ENCODE results near the gene HDAC4. TPM values are rescaled to one million over a fixed set of nuclear protein-coding genes. Genes with fewer than 3 reads are reported as not detected.

The HDAC4 gene
- total RNA-seq, 1 experiment from 2014 or later, result 47.6 TPM

DNA sequence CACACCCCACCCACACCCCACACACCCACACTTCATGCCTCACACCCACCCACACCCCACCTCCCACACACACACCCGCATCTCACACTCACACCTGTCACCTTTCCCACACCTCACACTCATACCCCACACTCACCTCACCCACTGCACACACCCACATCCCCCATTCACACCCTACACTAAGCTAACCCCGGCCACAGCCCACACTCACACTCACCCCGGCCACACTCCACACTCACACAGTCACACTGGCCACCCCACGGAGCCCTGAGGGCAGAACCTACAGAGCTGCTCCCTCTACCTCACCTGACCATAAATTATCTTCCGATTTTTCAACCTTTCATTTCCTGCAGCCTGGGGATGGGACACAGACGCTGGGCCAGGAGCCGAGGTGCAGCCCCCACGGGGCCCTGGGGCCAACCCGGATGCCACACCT, 241.3 kb downstream of the HDAC4 start:
- intact Hi-C loops (cut with micrococcal nuclease), result no loop called here
- ChIA-PET POLR2A (no interaction called here), RAD21 (ENCODE audit: low non-redundant PET in 1 of 2, low total read pairs in 2 of 2, uncharacterized antibody in 2 of 2, unreplicated experiment in 2 of 2) (no interaction called here), CTCF (interaction anchor here (1.0 kb wide), 1 partner anchor 15 kb away, joined by 4 read pairs; no protein-coding TSS in a partner anchor)
- H3K9ac ChIP-seq (ENCODE audit: low read length), result no peak overlapping the region
- no peaks in the 10 kb centered on the region for H3K27me3 ChIP-seq (ENCODE audit: insufficient read depth, low read length)
- no peak overlapping the region for H3K4me3 ChIP-seq (replicated peaks in 1 of 2; ENCODE audit: low read depth in 1 of 2, low read length in 2 of 2)
- ATAC-seq, result no peak
- H3K9me2 ChIP-seq (ENCODE audit: insufficient read depth), result no peaks in the 10 kb centered on the region
- H3K9me3 ChIP-seq (ENCODE audit: control insufficient read depth in 1 of 2, insufficient read depth in 1 of 2, low read depth in 1 of 2, low read length in 2 of 2), result no peaks in the 10 kb centered on the region
- peaks cover 0 to 4% of the 10 kb centered on the region in 2 experiments; a peak in 1 of 4 replicates for H3K36me3 ChIP-seq (ENCODE audit: control insufficient read depth in 1 of 2, insufficient read depth in 2 of 2, low read length in 2 of 2)
- peaks cover 0 to 15% of the 10 kb centered on the region in 2 experiments; a peak in 1 of 4 replicates for H3K4me1 ChIP-seq (ENCODE audit: control insufficient read depth in 1 of 2, insufficient read depth in 2 of 2, low read length in 2 of 2)
- H4K20me1 ChIP-seq (ENCODE audit: insufficient read depth), result no peaks in the 10 kb centered on the region
- no peak overlapping the region for H2AFZ ChIP-seq (ENCODE audit: low read depth, low read length, poor library complexity, severe bottlenecking)
- no peak for TF ChIP-seq POLR2A (IDR thresholded peaks at IDR 0.05; ENCODE audit: borderline replicate concordance, extremely low read depth, insufficient read depth, insufficient read length)
- no peak for TF ChIP-seq EZH2phosphoT487 (IDR thresholded peaks at IDR 0.05; ENCODE audit: borderline replicate concordance)
- no peak for TF ChIP-seq SRF (IDR thresholded peaks at IDR 0.05; ENCODE audit: low read depth)
- TF ChIP-seq ZFX (IDR thresholded peaks at IDR 0.05), result no peak
- no peak for TF ChIP-seq ATF3 (IDR thresholded peaks at IDR 0.05)
- no peak for TF ChIP-seq TCF7L2 (IDR thresholded peaks at IDR 0.05; ENCODE audit: borderline replicate concordance, extremely low read depth, insufficient read depth, insufficient read length)
- TF ChIP-seq, protein P1, sequence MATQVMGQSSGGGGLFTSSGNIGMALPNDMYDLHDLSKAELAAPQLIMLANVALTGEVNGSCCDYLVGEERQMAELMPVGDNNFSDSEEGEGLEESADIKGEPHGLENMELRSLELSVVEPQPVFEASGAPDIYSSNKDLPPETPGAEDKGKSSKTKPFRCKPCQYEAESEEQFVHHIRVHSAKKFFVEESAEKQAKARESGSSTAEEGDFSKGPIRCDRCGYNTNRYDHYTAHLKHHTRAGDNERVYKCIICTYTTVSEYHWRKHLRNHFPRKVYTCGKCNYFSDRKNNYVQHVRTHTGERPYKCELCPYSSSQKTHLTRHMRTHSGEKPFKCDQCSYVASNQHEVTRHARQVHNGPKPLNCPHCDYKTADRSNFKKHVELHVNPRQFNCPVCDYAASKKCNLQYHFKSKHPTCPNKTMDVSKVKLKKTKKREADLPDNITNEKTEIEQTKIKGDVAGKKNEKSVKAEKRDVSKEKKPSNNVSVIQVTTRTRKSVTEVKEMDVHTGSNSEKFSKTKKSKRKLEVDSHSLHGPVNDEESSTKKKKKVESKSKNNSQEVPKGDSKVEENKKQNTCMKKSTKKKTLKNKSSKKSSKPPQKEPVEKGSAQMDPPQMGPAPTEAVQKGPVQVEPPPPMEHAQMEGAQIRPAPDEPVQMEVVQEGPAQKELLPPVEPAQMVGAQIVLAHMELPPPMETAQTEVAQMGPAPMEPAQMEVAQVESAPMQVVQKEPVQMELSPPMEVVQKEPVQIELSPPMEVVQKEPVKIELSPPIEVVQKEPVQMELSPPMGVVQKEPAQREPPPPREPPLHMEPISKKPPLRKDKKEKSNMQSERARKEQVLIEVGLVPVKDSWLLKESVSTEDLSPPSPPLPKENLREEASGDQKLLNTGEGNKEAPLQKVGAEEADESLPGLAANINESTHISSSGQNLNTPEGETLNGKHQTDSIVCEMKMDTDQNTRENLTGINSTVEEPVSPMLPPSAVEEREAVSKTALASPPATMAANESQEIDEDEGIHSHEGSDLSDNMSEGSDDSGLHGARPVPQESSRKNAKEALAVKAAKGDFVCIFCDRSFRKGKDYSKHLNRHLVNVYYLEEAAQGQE (IDR thresholded peaks at IDR 0.05; ENCODE audit: low read depth), result no peak
- no peak for TF ChIP-seq RAD21 (IDR thresholded peaks at IDR 0.05; ENCODE audit: low read depth)
- TF ChIP-seq MAX (IDR thresholded peaks at IDR 0.05), result no peak
- no peak for TF ChIP-seq JUND (IDR thresholded peaks at IDR 0.05)
- no peak for TF ChIP-seq FOSL1 (IDR thresholded peaks at IDR 0.05; ENCODE audit: low read depth)
- TF ChIP-seq, protein P2, sequence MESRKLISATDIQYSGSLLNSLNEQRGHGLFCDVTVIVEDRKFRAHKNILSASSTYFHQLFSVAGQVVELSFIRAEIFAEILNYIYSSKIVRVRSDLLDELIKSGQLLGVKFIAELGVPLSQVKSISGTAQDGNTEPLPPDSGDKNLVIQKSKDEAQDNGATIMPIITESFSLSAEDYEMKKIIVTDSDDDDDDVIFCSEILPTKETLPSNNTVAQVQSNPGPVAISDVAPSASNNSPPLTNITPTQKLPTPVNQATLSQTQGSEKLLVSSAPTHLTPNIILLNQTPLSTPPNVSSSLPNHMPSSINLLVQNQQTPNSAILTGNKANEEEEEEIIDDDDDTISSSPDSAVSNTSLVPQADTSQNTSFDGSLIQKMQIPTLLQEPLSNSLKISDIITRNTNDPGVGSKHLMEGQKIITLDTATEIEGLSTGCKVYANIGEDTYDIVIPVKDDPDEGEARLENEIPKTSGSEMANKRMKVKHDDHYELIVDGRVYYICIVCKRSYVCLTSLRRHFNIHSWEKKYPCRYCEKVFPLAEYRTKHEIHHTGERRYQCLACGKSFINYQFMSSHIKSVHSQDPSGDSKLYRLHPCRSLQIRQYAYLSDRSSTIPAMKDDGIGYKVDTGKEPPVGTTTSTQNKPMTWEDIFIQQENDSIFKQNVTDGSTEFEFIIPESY (IDR thresholded peaks at IDR 0.05; ENCODE audit: extremely low read depth, insufficient replicate concordance, low read length), result no peak
- no peak for TF ChIP-seq CTCF (IDR thresholded peaks at IDR 0.05 in 2 of 3, conservative IDR thresholded peaks at IDR 0.05 in 1 of 3; ENCODE audit: borderline replicate concordance in 1 of 3, insufficient read depth in 1 of 3, low read depth in 2 of 3, low read length in 2 of 3)
- no peak overlapping the region for H3K27ac ChIP-seq (ENCODE audit: low read depth, low read length)
- H3K79me2 ChIP-seq (ENCODE audit: insufficient read depth, low read length), result no peaks in the 10 kb centered on the region
- no TSS peak for BruUV-seq (replicated peaks)
- no peak for DNase-seq (ENCODE audit: low read depth, low spot score)
- H3K4me2 ChIP-seq (ENCODE audit: low read length), result no peak overlapping the region
